Activated CD8-positive, alpha-beta T cell treated with anti-CD3 and anti-CD28 coated beads for 36 hours (primary cell): ENCODE results near the gene APOLD1. TPM values are rescaled to one million over a fixed set of nuclear protein-coding genes. Genes with fewer than 3 reads are reported as not detected.
"Not testable (repeated sequence)": the region's sequence is repeated elsewhere in the genome, so short reads cannot be mapped to it uniquely, and the experiment has no call there.

ENCODE experiments used
- ATAC-seq: fragments of 200-7000 bp; cut with Tn5 transposase; one replicate; pipeline ENCODE4 v1.10.0; 2021; ENCODE audit warnings: mild to moderate bottlenecking, moderate library complexity
- CTCF ChIA-PET: fragments of 350-600 bp; sonication (Branson Sonifier 250); formaldehyde crosslinking; loops from one replicate; lab custom pipeline; 2021; ENCODE audit warnings: antibody characterized with exemption; lab: Charles Lee
- POLR2A ChIA-PET: fragments of 350-600 bp; sonication (Branson Sonifier 250); formaldehyde crosslinking; loops from one replicate; lab custom pipeline; 2021; ENCODE audit warnings: antibody characterized with exemption; lab: Charles Lee
- DNase-seq: peaks from one replicate; pipeline ENCODE4 v3.0.0-alpha.2; 2020
- H3K27ac Mint-ChIP-seq: one replicate; pipeline ENCODE4 v1.8.0; 2021; ENCODE audit warnings: mild to moderate bottlenecking, mixed read lengths
- H3K27me3 Mint-ChIP-seq: one replicate; pipeline ENCODE4 v1.8.0; 2021; ENCODE audit warnings: mixed read lengths
- H3K36me3 Mint-ChIP-seq: one replicate; pipeline ENCODE4 v1.8.0; 2021; ENCODE audit warnings: low read depth, mixed read lengths
- H3K4me1 Mint-ChIP-seq: one replicate; pipeline ENCODE4 v1.8.0; 2021; ENCODE audit warnings: low read depth, mixed read lengths
- H3K4me3 Mint-ChIP-seq: one replicate; pipeline ENCODE4 v1.8.0; 2021; ENCODE audit warnings: mild to moderate bottlenecking, moderate library complexity, mixed read lengths
- H3K9me3 Mint-ChIP-seq: one replicate; pipeline ENCODE4 v1.8.0; 2021; ENCODE audit warnings: mixed read lengths
- CTCF ChIP-seq: fragments of 200-600 bp; IDR thresholded peaks from one replicate; pipeline ENCODE4 v1.8.0; 2022; ENCODE audit warnings: antibody characterized with exemption, mild to moderate bottlenecking
- intact Hi-C: fragments of 100-400 bp; cut with micrococcal nuclease; formaldehyde crosslinking; loops from one replicate; pipeline ENCODE4 v1.10.0; 2022
- microRNA-seq: library from miRNA; unstranded; fragments of <30 nt; microRNA quantifications from one replicate; pipeline ENCODE4 v1.2.0, GENCODE V29; 2022; ENCODE audit warnings: borderline microRNAs expressed, borderline replicate concordance
- total RNA-seq, 2 experiments: library from RNA; stranded (reverse); gene quantifications; one replicate each; pipeline ENCODE4 v1.2.3, GENCODE V29; 2021

Gene APOLD1
- total RNA-seq, 2 experiments from 2014 or later: 5.7 to 6.3 TPM

GRCh38 chr12:12837813-12838153 lies 52.3 kb downstream of the APOLD1 start:
- ATAC-seq (no peak), DNase-seq (no peak)
- Mint-ChIP-seq H3K27me3 (no peaks in the 10 kb centered on the region), H3K4me3 (no peak overlapping the region), H3K4me1 (peaks cover 26% of the 10 kb centered on the region), H3K27ac (no peak overlapping the region), H3K36me3 (peaks cover 33% of the 10 kb centered on the region), H3K9me3 (no peaks in the 10 kb centered on the region)
- POLR2A ChIA-PET: no interaction called here
- no peak for TF ChIP-seq CTCF
- CTCF ChIA-PET: interaction anchor here (0.7 to 3.4 kb wide), 15 partner anchors 9 to 375 kb away, joined by 3 to 32 read pairs (median 5); partner anchors contain the start of genes DDX47 and GPRC5A
- intact Hi-C loops: loop anchor here (10.0 kb wide), 1 partner anchor 57 kb away; the partner anchor contains the start of gene GPRC5A

GRCh38 chr12:12839003-12839395 lies 53.5 kb downstream of the APOLD1 start:
- H3K27me3 Mint-ChIP-seq: no peaks in the 10 kb centered on the region
- peaks cover 19% of the 10 kb centered on the region for H3K4me1 Mint-ChIP-seq
- no peak for ATAC-seq
- H3K36me3 Mint-ChIP-seq: peaks cover 27% of the 10 kb centered on the region
- no peak for TF ChIP-seq CTCF
- POLR2A ChIA-PET: no interaction called here
- CTCF ChIA-PET: interaction anchor here (1.2 to 3.1 kb wide), 5 partner anchors 17 to 373 kb away, joined by 3 to 32 read pairs (median 15); partner anchors contain the start of gene GPRC5A
- no peak overlapping the region for H3K27ac Mint-ChIP-seq
- H3K4me3 Mint-ChIP-seq: no peak overlapping the region
- intact Hi-C loops: loop anchor here (10.0 kb wide), 1 partner anchor 56 kb away; the partner anchor contains the start of gene GPRC5A
- DNase-seq: no peak
- no peaks in the 10 kb centered on the region for H3K9me3 Mint-ChIP-seq

GRCh38 chr12:12839439-12839838 lies 54.0 kb downstream of the APOLD1 start:
- CTCF ChIA-PET: interaction anchor here (2.1 kb wide), 1 partner anchor 18 kb away, joined by 8 read pairs; no protein-coding TSS in a partner anchor
- H3K36me3 Mint-ChIP-seq: peaks cover 26% of the 10 kb centered on the region
- H3K27me3 Mint-ChIP-seq, DNase-seq, H3K27ac Mint-ChIP-seq, H3K4me3 Mint-ChIP-seq, POLR2A ChIA-PET, H3K9me3 Mint-ChIP-seq, ATAC-seq: not testable (repeated sequence)
- peaks cover 19% of the 10 kb centered on the region for H3K4me1 Mint-ChIP-seq
- intact Hi-C loops: loop anchor here (10.0 kb wide), 1 partner anchor 55 kb away; the partner anchor contains the start of gene GPRC5A

GRCh38 chr12:12839873-12840579 lies 54.6 kb downstream of the APOLD1 start:
- DNase-seq (no peak), ATAC-seq (no peak)
- Mint-ChIP-seq H3K4me1 (peaks cover 19% of the 10 kb centered on the region), H3K27me3 (no peaks in the 10 kb centered on the region), H3K4me3 (no peak overlapping the region), H3K9me3 (no peaks in the 10 kb centered on the region), H3K36me3 (peaks cover 24% of the 10 kb centered on the region), H3K27ac (no peak overlapping the region)
- ChIA-PET CTCF (no interaction called here), POLR2A (no interaction called here)
- TF ChIP-seq CTCF: no peak
- intact Hi-C loops: loop anchor here (10.0 kb wide), 1 partner anchor 55 kb away; the partner anchor contains the start of gene GPRC5A

- TF ChIP-seq CTCF: no peak
- CTCF ChIA-PET: no interaction called here
- DNase-seq (no peak), ATAC-seq (no peak)
- intact Hi-C loops: no loop called here
- POLR2A ChIA-PET: no interaction called here
- Mint-ChIP-seq H3K27ac (no peak overlapping the region), H3K4me3 (no peak overlapping the region), H3K4me1 (peaks cover 19% of the 10 kb centered on the region), H3K36me3 (peaks cover 25% of the 10 kb centered on the region), H3K27me3 (no peaks in the 10 kb centered on the region), H3K9me3 (no peaks in the 10 kb centered on the region)
Observed at GRCh38 chr12:12840580-12840899, 55.1 kb downstream of the APOLD1 start.

Small RNA genes within 50 kb of the gene (microRNA-seq; reads per million reads assigned to microRNA genes)
- not detected for gene MIR613

Other genes starting within 250 kb of the APOLD1 start
- gene DUSP16, start 222.8 kb upstream of the APOLD1 start, total RNA-seq: 10 to 100 TPM; 28.2 to 30.2 TPM
- gene CREBL2, start 173.8 kb upstream of the APOLD1 start, total RNA-seq: 10 to 100 TPM; 12.7 to 14.9 TPM
- 10 to 100 TPM; 17.3 to 17.6 TPM for gene GPR19, start 89.5 kb upstream of the APOLD1 start, total RNA-seq
- gene CDKN1B, start 68.3 kb upstream of the APOLD1 start, total RNA-seq: 10 to 100 TPM; 39.9 to 40.8 TPM
- gene DDX47, start 27.7 kb downstream of the APOLD1 start, total RNA-seq: 10 to 100 TPM; 86.0 to 96.9 TPM
- under 1 TPM in 1 of 2 experiments, not detected in 1; 0.11 TPM for gene GPRC5A, start 105.9 kb downstream of the APOLD1 start, total RNA-seq
- gene GPRC5D, start 166.5 kb downstream of the APOLD1 start, total RNA-seq: not detected
- gene HEBP1, start 214.6 kb downstream of the APOLD1 start, total RNA-seq: 10 to 100 TPM; 23.9 to 24.8 TPM